ENCODE results near the gene PALS2. TPM values are rescaled to one million over a fixed set of nuclear protein-coding genes. Genes with fewer than 3 reads are reported as not detected.

Gene PALS2
- polyA plus RNA-seq, 1 donor from 2014 or later: 3.8 TPM

DNA sequence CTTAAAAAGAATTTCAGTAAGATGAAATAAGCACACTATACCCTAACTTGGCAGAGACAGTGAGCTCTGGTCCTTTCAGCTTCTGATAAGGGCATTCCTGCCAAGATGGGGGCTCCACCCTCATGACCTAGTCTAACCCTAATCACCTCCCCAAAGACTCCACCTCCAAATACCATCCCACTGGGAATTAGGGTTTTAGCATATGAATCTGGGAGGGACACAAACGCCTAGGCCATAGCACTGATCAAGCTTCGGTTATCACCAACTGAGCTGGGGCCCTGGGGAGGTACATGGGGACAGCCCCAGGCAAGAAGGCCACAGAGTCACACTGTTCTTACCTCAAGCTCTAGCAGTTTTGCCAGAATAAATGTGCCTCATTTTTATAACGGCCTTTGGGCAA lies 31.4 kb downstream of the PALS2 start:
- Histone ChIP-seq H3K4me3 (ENCODE audit: low read length) (no peak overlapping the region), H4K20me1 (ENCODE audit: insufficient read depth) (no peaks in the 10 kb centered on the region), H3K9me3 (ENCODE audit: low read length) (no peaks in the 10 kb centered on the region), H3K27me3 (ENCODE audit: insufficient read depth, low read depth, low read length) (no peaks in the 10 kb centered on the region), H3K9ac (ENCODE audit: low read length) (no peak overlapping the region), H3K4me2 (ENCODE audit: low read length) (no peak overlapping the region), H3K79me2 (replicated peaks; ENCODE audit: insufficient read depth, low read length) (peaks cover 3% of the 10 kb centered on the region), H2AFZ (ENCODE audit: low read depth, low read length) (no peak overlapping the region), H3F3A (ENCODE audit: insufficient read depth, low read length, poor library complexity, severe bottlenecking) (no peaks in the 10 kb centered on the region), H3K36me3 (ENCODE audit: insufficient read depth, low read length) (no peaks in the 10 kb centered on the region), H3K9me2 (ENCODE audit: insufficient read depth, low read length) (no peaks in the 10 kb centered on the region), H3K27ac (ENCODE audit: low read length) (no peak overlapping the region)
- TF ChIP-seq EP300 (conservative IDR thresholded peaks at IDR 0.05; ENCODE audit: poor library complexity, severe bottlenecking): no peak

DNA sequence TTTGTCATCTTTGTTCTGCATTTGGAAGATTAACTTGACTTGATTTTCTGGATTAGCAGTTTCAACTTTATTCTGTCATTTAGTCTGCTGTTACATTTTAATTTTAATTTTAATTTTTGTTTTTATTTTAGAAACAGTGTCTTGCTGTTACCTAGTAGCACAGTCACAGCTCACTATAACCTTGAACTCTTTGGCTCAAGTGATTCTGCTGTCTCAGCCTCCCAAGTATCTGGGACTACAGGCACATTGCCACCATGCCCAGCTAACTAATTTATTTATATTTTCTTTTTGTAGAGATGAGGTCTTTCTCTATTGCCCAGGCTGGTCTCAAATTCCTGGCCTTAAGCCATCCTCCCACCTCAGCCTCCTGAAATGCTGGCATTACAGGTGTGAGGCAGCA lies 35.3 kb downstream of the PALS2 start:
- Histone ChIP-seq H3K4me2 (ENCODE audit: low read length) (no peak overlapping the region), H4K20me1 (ENCODE audit: insufficient read depth) (no peaks in the 10 kb centered on the region), H3K79me2 (replicated peaks; ENCODE audit: insufficient read depth, low read length) (no peaks in the 10 kb centered on the region), H3K36me3 (ENCODE audit: insufficient read depth, low read length) (no peaks in the 10 kb centered on the region), H3K9ac (ENCODE audit: low read length) (no peak overlapping the region), H2AFZ (ENCODE audit: low read depth, low read length) (no peak overlapping the region), H3F3A (ENCODE audit: insufficient read depth, low read length, poor library complexity, severe bottlenecking) (no peaks in the 10 kb centered on the region), H3K27me3 (ENCODE audit: insufficient read depth, low read depth, low read length) (no peaks in the 10 kb centered on the region), H3K4me3 (ENCODE audit: low read length) (no peak overlapping the region), H3K9me3 (ENCODE audit: low read length) (no peaks in the 10 kb centered on the region), H3K9me2 (ENCODE audit: insufficient read depth, low read length) (no peaks in the 10 kb centered on the region), H3K27ac (ENCODE audit: low read length) (no peak overlapping the region)
- no peak for TF ChIP-seq MXI1 (conservative IDR thresholded peaks at IDR 0.05; ENCODE audit: poor library complexity, severe bottlenecking)
- TF ChIP-seq EZH2 (IDR thresholded peaks at IDR 0.05; ENCODE audit: borderline replicate concordance, insufficient read depth, low read length, poor library complexity, severe bottlenecking): no peak
- TF ChIP-seq RAD21 (conservative IDR thresholded peaks at IDR 0.05): no peak
- TF ChIP-seq, protein P1, sequence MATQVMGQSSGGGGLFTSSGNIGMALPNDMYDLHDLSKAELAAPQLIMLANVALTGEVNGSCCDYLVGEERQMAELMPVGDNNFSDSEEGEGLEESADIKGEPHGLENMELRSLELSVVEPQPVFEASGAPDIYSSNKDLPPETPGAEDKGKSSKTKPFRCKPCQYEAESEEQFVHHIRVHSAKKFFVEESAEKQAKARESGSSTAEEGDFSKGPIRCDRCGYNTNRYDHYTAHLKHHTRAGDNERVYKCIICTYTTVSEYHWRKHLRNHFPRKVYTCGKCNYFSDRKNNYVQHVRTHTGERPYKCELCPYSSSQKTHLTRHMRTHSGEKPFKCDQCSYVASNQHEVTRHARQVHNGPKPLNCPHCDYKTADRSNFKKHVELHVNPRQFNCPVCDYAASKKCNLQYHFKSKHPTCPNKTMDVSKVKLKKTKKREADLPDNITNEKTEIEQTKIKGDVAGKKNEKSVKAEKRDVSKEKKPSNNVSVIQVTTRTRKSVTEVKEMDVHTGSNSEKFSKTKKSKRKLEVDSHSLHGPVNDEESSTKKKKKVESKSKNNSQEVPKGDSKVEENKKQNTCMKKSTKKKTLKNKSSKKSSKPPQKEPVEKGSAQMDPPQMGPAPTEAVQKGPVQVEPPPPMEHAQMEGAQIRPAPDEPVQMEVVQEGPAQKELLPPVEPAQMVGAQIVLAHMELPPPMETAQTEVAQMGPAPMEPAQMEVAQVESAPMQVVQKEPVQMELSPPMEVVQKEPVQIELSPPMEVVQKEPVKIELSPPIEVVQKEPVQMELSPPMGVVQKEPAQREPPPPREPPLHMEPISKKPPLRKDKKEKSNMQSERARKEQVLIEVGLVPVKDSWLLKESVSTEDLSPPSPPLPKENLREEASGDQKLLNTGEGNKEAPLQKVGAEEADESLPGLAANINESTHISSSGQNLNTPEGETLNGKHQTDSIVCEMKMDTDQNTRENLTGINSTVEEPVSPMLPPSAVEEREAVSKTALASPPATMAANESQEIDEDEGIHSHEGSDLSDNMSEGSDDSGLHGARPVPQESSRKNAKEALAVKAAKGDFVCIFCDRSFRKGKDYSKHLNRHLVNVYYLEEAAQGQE (IDR thresholded peaks at IDR 0.05; ENCODE audit: borderline replicate concordance): no peak
- TF ChIP-seq TAF1 (IDR thresholded peaks at IDR 0.05; ENCODE audit: low read depth): no peak
- no peak for TF ChIP-seq EP300 (conservative IDR thresholded peaks at IDR 0.05; ENCODE audit: poor library complexity, severe bottlenecking)

DNA sequence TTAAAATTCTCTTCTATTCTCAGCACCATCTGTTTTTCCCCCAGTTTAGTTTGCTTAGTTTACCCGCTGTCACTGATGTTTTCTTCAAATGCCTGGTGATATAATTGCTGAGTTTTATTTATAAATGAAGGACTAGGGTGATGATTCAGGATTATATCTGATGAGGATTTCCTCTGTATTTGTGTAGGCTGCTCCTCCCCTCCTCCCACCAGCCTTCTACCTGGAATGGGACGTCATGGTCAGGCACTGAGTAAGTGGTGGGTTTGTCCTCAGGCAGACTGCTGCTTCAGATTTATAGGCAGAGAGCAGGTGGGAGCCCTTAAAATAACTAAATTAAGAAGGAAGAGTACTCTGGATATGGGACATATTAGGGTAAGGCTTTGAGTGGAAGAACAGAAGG lies 35.8 kb downstream of the PALS2 start:
- Histone ChIP-seq H3K9me3 (ENCODE audit: low read length) (no peaks in the 10 kb centered on the region), H3K79me2 (replicated peaks; ENCODE audit: insufficient read depth, low read length) (no peaks in the 10 kb centered on the region), H3K4me2 (ENCODE audit: low read length) (no peak overlapping the region), H3K36me3 (ENCODE audit: insufficient read depth, low read length) (no peaks in the 10 kb centered on the region), H3K27me3 (ENCODE audit: insufficient read depth, low read depth, low read length) (no peaks in the 10 kb centered on the region), H2AFZ (ENCODE audit: low read depth, low read length) (no peak overlapping the region), H3K9ac (ENCODE audit: low read length) (no peak overlapping the region), H3F3A (ENCODE audit: insufficient read depth, low read length, poor library complexity, severe bottlenecking) (no peaks in the 10 kb centered on the region), H4K20me1 (ENCODE audit: insufficient read depth) (no peaks in the 10 kb centered on the region), H3K27ac (ENCODE audit: low read length) (no peak overlapping the region), H3K4me3 (ENCODE audit: low read length) (no peak overlapping the region), H3K9me2 (ENCODE audit: insufficient read depth, low read length) (no peaks in the 10 kb centered on the region)
- TF ChIP-seq EZH2 (IDR thresholded peaks at IDR 0.05; ENCODE audit: borderline replicate concordance, insufficient read depth, low read length, poor library complexity, severe bottlenecking) (no peak), MXI1 (conservative IDR thresholded peaks at IDR 0.05; ENCODE audit: poor library complexity, severe bottlenecking) (no peak), POLR2AphosphoS5 (IDR thresholded peaks at IDR 0.05) (no peak), SMC3 (conservative IDR thresholded peaks at IDR 0.05; ENCODE audit: poor library complexity) (no peak)
